HFF-Myc (cell line): ENCODE data around the gene LRRC74B.
A peak's percentile ranks its signal among the peaks of the same experiment; 100 is the strongest.
"Not testable (repeated sequence)": the region's sequence is repeated elsewhere in the genome, so short reads cannot be mapped to it uniquely, and the experiment has no call there.

ENCODE experiments used
- DNase-seq: peaks from one replicate; pipeline ENCODE4 v3.0.0-alpha.2; 2011; ENCODE audit warnings: low read depth; ENCODE audit errors: extremely low read depth
- H3K4me3 ChIP-seq: replicated peaks from 2 replicates; pipeline ENCODE4 v1.5.1; 2011; ENCODE audit warnings: low read depth, mild to moderate bottlenecking, control low read depth, low read length
- CTCF ChIP-seq: IDR thresholded peaks from 2 replicates; pipeline ENCODE4 v1.5.1; 2012; ENCODE audit warnings: mild to moderate bottlenecking, low read depth, low read length, control low read depth; ENCODE audit errors: missing control alignments

The LRRC74B gene

GRCh38 chr22:20999350-21000206, 46.2 kb upstream of the LRRC74B start:
- TF ChIP-seq CTCF = no peak
- DNase-seq = no peak
- H3K4me3 ChIP-seq = peak overlapping the region; percentile 83

- no peak for DNase-seq
- H3K4me3 ChIP-seq = peak overlapping the region; percentile 83
- TF ChIP-seq CTCF = no peak
Measured at GRCh38 chr22:21000207-21000986, 45.3 kb upstream of the LRRC74B start.

DNA sequence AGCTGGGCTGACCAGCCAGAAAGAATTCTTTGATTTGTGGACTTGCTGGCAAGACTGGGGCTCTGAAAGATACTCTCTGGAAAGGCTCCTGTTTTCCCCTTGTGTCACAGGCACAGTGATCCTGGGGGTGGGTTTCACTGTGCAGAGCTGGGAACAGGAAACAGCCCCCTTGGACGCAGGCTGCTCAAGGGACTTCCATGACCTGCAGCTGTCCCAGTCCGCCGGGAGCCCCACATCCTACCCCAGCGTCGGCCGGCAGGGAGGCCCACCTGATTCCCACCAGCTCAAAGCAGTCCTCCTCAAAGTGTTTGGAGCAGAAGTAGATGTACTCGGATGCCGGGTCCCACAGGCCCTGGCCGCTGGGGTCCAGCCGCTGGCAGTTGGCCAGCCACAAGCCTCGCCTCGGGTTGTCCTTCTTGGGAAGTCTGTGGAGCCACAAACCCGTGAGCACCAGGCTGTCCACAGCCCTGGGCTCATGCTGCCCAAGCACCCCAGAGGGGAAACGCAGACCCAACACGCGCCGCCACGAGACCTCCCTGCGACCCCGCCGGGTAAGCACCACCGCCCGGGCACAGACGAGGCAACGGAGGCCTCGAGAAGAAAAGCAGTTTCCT, 44.7 kb upstream of the LRRC74B start:
- no peak for TF ChIP-seq CTCF
- peak overlapping the region; percentile 83 for H3K4me3 ChIP-seq
- DNase-seq = no peak

- no peak for TF ChIP-seq CTCF
- peak; percentile 66 for DNase-seq
- peak within 1 kb of the TSS; percentile 83 for H3K4me3 ChIP-seq
Measured at GRCh38 chr22:21001601-21002325, 44.0 kb upstream of the LRRC74B start, which contains the start of gene THAP7. Gene THAP7, minus strand, starts transcription at chr22:21002118. Its CDS starts 207 bp downstream, at chr22:21001911.

DNA sequence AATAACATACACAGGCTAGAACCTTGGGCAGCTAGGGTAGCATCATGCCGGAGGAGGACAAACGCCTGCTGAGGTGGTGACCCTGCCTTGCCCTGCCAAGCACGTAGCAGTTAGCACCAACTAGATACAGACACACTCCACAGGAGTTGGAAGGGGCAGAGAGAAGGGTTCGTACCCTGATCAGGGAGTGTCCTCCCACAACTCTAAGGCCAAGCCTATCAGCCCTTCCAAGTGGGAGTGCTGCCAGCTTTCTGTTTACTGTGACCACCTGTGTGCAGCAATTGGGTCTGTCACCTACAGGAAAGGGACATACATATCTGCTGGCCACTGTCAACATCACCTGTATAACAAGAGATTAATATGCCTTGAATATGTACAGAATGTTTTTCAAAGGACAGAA, 42.0 kb upstream of the LRRC74B start:
- TF ChIP-seq CTCF = no peak
- no peak overlapping the region; the same call in 1 of the 2 replicates for H3K4me3 ChIP-seq
- DNase-seq = no peak

DNA sequence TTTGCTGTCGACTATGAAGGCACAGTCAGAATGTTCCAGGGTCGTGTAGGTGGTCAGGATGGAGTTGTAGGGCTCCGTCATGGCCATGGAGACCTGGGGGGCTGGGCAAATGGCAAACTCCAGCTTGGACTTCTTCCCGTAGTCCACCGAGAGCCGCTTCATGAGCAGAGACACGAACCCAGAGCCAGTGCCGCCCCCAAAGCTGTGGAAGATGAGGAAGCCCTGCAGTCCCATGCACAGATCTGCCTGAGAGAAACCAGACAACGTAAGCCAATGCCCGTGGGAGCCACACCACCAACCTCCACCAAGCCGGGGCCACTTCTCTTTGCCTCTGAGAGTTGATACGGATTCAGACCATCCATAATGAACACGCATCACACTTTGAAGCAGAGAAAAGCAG, 36.5 kb upstream of the LRRC74B start:
- DNase-seq, H3K4me3 ChIP-seq: not testable (repeated sequence)
